ENCODE measurements around the gene UNG. TPM values are rescaled to one million over a fixed set of nuclear protein-coding genes. Genes with fewer than 3 reads are reported as not detected.

The UNG gene
- total RNA-seq: 15.9 and 30.3 TPM in 2 replicates

GRCh38 chr12:109097435-109098182, at the start of gene UNG:
UNG (plus strand) TSS chr12:109097597; CDS start chr12:109097680, 83 bp downstream.

GRCh38 chr12:109052414-109053323, 44.7 kb upstream of the UNG start, which contains the start of gene USP30:
USP30 (plus strand) TSS chr12:109052576; CDS start chr12:109052679, 103 bp downstream.

GRCh38 chr12:109093022-109093918, 4.1 kb upstream of the UNG start, which contains the start of gene ALKBH2:
ALKBH2 (minus strand) TSS chr12:109093472; CDS start chr12:109092786, 686 bp downstream.

GRCh38 chr12:109115758-109116610, 18.6 kb downstream of the UNG start, which contains the start of gene ACACB:
ACACB (plus strand) TSS chr12:109116587; CDS start chr12:109139406, 22,819 bp downstream.

Other genes with a start within 250 kb of the UNG start
- gene SSH1, start 240.0 kb upstream of the UNG start, total RNA-seq: 19.6 and 30.1 TPM in 2 replicates
- not detected in 2 replicates for gene DAO, start 217.5 kb upstream of the UNG start, total RNA-seq
- gene SVOP, start 76.5 kb upstream of the UNG start, total RNA-seq: not detected in 2 replicates
- 11.4 and 11.5 TPM in 2 replicates for gene USP30, start 45.0 kb upstream of the UNG start, total RNA-seq
- gene ALKBH2, start 4.1 kb upstream of the UNG start, total RNA-seq: 16.9 and 19.9 TPM in 2 replicates
- gene ACACB, start 19.0 kb downstream of the UNG start, total RNA-seq: 8.3 and 15.0 TPM in 2 replicates
- not detected in 2 replicates for gene FOXN4, start 211.7 kb downstream of the UNG start, total RNA-seq

Data from smooth muscle cell of trachea (primary cell).